NCI-H2171 (cell line): ENCODE data around the gene ILKAP.

ENCODE experiments used
- DNase-seq: peaks from one replicate; lab custom pipeline; 2025; lab: John Stamatoyannopoulos, UW

ILKAP gene

GRCh38 chr2:238137885-238138284, 65.6 kb downstream of the ILKAP start:
- DNase-seq: no peak

- DNase-seq: no peak
These were observed 66.5 kb downstream of the ILKAP start for GRCh38 chr2:238136820-238137537.

GRCh38 chr2:238135601-238136150, 67.8 kb downstream of the ILKAP start:
- no peak for DNase-seq

GRCh38 chr2:238134393-238134785, 69.1 kb downstream of the ILKAP start:
- no peak for DNase-seq

- no peak for DNase-seq
These were observed 69.7 kb downstream of the ILKAP start for GRCh38 chr2:238133499-238134392.

- DNase-seq: no peak
These were observed 70.7 kb downstream of the ILKAP start for GRCh38 chr2:238132463-238133450.

- DNase-seq: no peak
These were observed 71.6 kb downstream of the ILKAP start for GRCh38 chr2:238131761-238132462.

GRCh38 chr2:238130696-238131628, 72.5 kb downstream of the ILKAP start:
- no peak for DNase-seq

GRCh38 chr2:238130111-238130695, 73.3 kb downstream of the ILKAP start:
- DNase-seq: no peak

- no peak for DNase-seq
These were observed 74.1 kb downstream of the ILKAP start for GRCh38 chr2:238129166-238130010.

- DNase-seq: no peak
These were observed 74.9 kb downstream of the ILKAP start for GRCh38 chr2:238128534-238129001.

- no peak for DNase-seq
These were observed 75.4 kb downstream of the ILKAP start for GRCh38 chr2:238128061-238128440.

GRCh38 chr2:238127165-238128060, 76.1 kb downstream of the ILKAP start:
- DNase-seq: no peak

GRCh38 chr2:238126775-238127164, 76.7 kb downstream of the ILKAP start:
- DNase-seq: no peak

GRCh38 chr2:238126338-238126737, 77.2 kb downstream of the ILKAP start:
- DNase-seq: no peak

GRCh38 chr2:238125127-238125885, 78.2 kb downstream of the ILKAP start:
- DNase-seq: no peak
